Omental fat pad (tissue), 4 donors: ENCODE data around the gene NXPH2. TPM values are rescaled to one million over a fixed set of nuclear protein-coding genes. Genes with fewer than 3 reads are reported as not detected.

Source experiments
- ATAC-seq: fragments of 150-250 bp; one replicate; pipeline ENCODE4 v1.9.1; 2016; ENCODE audit warnings: mild to moderate bottlenecking, moderate library complexity; ENCODE audit not compliant: low FRiP score
- DNase-seq: peaks from one replicate; pipeline ENCODE4 v3.0.0-alpha.2; 2019; ENCODE audit warnings: low spot score
- CTCF ChIP-seq, 3 donors: fragments of 450-650 bp; IDR thresholded peaks; one replicate each; pipeline ENCODE4 v1.5.1; 2016 to 2017; ENCODE audit warnings: antibody characterized with exemption in 3 of 3, mild to moderate bottlenecking in 3 of 3, moderate library complexity in 2 of 3
- total RNA-seq, 4 donors: library from RNA; depleted of rRNA; stranded (reverse); fragments of >200 nt; gene quantifications; one replicate each; pipeline ENCODE4 v1.1.0, GENCODE V29; 2016

The NXPH2 gene
- total RNA-seq, 4 donors from 2014 or later = 0.37 to 2.1 TPM; not detected in 2

- no peak for TF ChIP-seq CTCF (IDR thresholded peaks at IDR 0.05)
- ATAC-seq = no peak
- no peak for DNase-seq
Observed at GRCh38 chr2:138814123-138814898, 34.1 kb upstream of the NXPH2 start.

GRCh38 chr2:138811431-138811830 is 31.2 kb upstream of the NXPH2 start:
- no peak for DNase-seq
- TF ChIP-seq CTCF (IDR thresholded peaks at IDR 0.05) = no peak

GRCh38 chr2:138794724-138795123 is 14.5 kb upstream of the NXPH2 start:
- no peak for TF ChIP-seq CTCF (IDR thresholded peaks at IDR 0.05)
- no peak for ATAC-seq
- DNase-seq = no peak

More at GRCh38 chr2:138811431-138811830, 31.2 kb upstream of the NXPH2 start:
- ATAC-seq = no peak

GRCh38 chr2:138787053-138787666 is 7.0 kb upstream of the NXPH2 start:
- no peak for ATAC-seq
- TF ChIP-seq CTCF (IDR thresholded peaks at IDR 0.05) = peak in 1 of 3 donors; percentile 35

GRCh38 chr2:138782383-138782782 is 2.2 kb upstream of the NXPH2 start:
- TF ChIP-seq CTCF (IDR thresholded peaks at IDR 0.05) = no peak
- DNase-seq (no peak), ATAC-seq (no peak)

More at GRCh38 chr2:138787053-138787666, 7.0 kb upstream of the NXPH2 start:
- no peak for DNase-seq

- DNase-seq = no peak
- peak; percentile 26 for ATAC-seq
- no peak for TF ChIP-seq CTCF (IDR thresholded peaks at IDR 0.05)
Observed at GRCh38 chr2:138780908-138781307, 718 bp upstream of the NXPH2 start.
